Ishikawa (cell line): ENCODE data around the gene LIME1.

Source experiments
- EP300 ChIP-seq: IDR thresholded peaks from 2 replicates; pipeline ENCODE4 v1.6.1; 2012; ENCODE audit warnings: borderline replicate concordance
- FOXM1 ChIP-seq: IDR thresholded peaks from 2 replicates; pipeline ENCODE4 v1.6.1; 2012; ENCODE audit warnings: low read depth, borderline replicate concordance
- USF1 ChIP-seq: IDR thresholded peaks from 2 replicates; pipeline ENCODE4 v1.6.1; 2012

- TF ChIP-seq FOXM1 (no peak), USF1 (no peak), EP300 (no peak)
Observed at GRCh38 chr20:63696306-63696627, 40.2 kb upstream of the LIME1 start.
